Lung (tissue), 12 donors: Measurements from ENCODE around the gene MYO16. TPM values are rescaled to one million over a fixed set of nuclear protein-coding genes. Genes with fewer than 3 reads are reported as not detected.
"Not testable (repeated sequence)": the region's sequence is repeated elsewhere in the genome, so short reads cannot be mapped to it uniquely, and the experiment has no call there.

Experiments used
- ATAC-seq: fragments of 200-7000 bp; cut with Tn5 transposase; one replicate; pipeline ENCODE4 v1.9.1; 2020; ENCODE audit warnings: moderate number of reproducible peaks; ENCODE audit not compliant: insufficient read depth, low FRiP score
- DNase-seq, 3 donors: peaks; one replicate each; pipeline ENCODE4 v3.0.0-alpha.2; 2013 to 2017
- H3K27ac ChIP-seq, 2 donors: one replicate each; pipeline ENCODE4 v1.5.1; 2013; ENCODE audit warnings: mild to moderate bottlenecking in 2 of 2, moderate library complexity in 2 of 2, control low read depth in 1 of 2, inconsistent platforms in 1 of 2, low read depth in 1 of 2, low read length in 1 of 2
- H3K27me3 ChIP-seq, 3 donors: one replicate each; pipeline ENCODE4 v1.5.1; 2013; ENCODE audit warnings: low read length in 2 of 3; ENCODE audit not compliant: control insufficient read depth in 3 of 3, insufficient read depth in 3 of 3
- H3K36me3 ChIP-seq, 4 donors: one replicate each; pipeline ENCODE4 v1.5.1; 2013; ENCODE audit warnings: low read length in 4 of 4, mild to moderate bottlenecking in 1 of 4, moderate library complexity in 1 of 4; ENCODE audit not compliant: control insufficient read depth in 4 of 4, insufficient read depth in 4 of 4
- H3K4me1 ChIP-seq, 5 donors: one replicate each; pipeline ENCODE4 v1.5.1; 2013; ENCODE audit warnings: low read length in 5 of 5, mild to moderate bottlenecking in 2 of 5, moderate library complexity in 1 of 5; ENCODE audit not compliant: control insufficient read depth in 5 of 5, insufficient read depth in 5 of 5
- H3K4me3 ChIP-seq: one replicate; pipeline ENCODE4 v1.5.1; 2013; ENCODE audit warnings: mild to moderate bottlenecking, control low read depth, moderate library complexity
- H3K9ac ChIP-seq, 2 donors: one replicate each; pipeline ENCODE4 v1.5.1; 2013; ENCODE audit warnings: low read length in 2 of 2, control low read depth in 1 of 2; ENCODE audit not compliant: insufficient read depth in 1 of 2
- H3K9me3 ChIP-seq, 4 donors: one replicate each; pipeline ENCODE4 v1.5.1; 2013; ENCODE audit warnings: low read length in 3 of 4, mild to moderate bottlenecking in 1 of 4, moderate library complexity in 1 of 4; ENCODE audit not compliant: control insufficient read depth in 4 of 4, insufficient read depth in 3 of 4
- CTCF ChIP-seq: IDR thresholded peaks from 2 replicates; pipeline ENCODE4 v1.5.1; 2012; ENCODE audit warnings: mild to moderate bottlenecking; ENCODE audit errors: control extremely low read depth, extremely low read depth
- WGBS, 2 donors: extraction: QIAGEN DNeasy Blood & Tissue Kit; methylation state at CpG; one replicate each; pipeline ENCODE4 v1.1.7; 2013; 5-methylcytosine and 5-hydroxymethylcytosine counted together
- polyA plus RNA-seq, 2 donors: library from polyadenylated mRNA; stranded (reverse); fragments of 200-250 nt; gene quantifications; one replicate each; pipeline ENCODE4 v1.2.1, GENCODE V29; 2013
- total RNA-seq, 2 donors: library from RNA; depleted of rRNA in 1 of 2; stranded (reverse); fragments of >200 nt in 1 of 2; gene quantifications; one replicate each; pipeline ENCODE4 v1.2.1, GENCODE V29; 2014 to 2021
- donor health status: control.
- donor health status: control.
- donor health status: Bipolar disorder and iron deficiency.
- donor health status: healthy.
- donor health status: DM: yes; HTN: yes; CAD: no.

MYO16 gene
- total and polyA plus RNA-seq, 4 donors, result 0.12 to 13.8 (median 0.88) TPM

GRCh38 chr13:109087916-109088623, 458.7 kb downstream of the MYO16 start:
- Histone ChIP-seq H3K27me3 (no peaks in the 10 kb centered on the region), H3K36me3 (no peaks in the 10 kb centered on the region), H3K9me3 (peaks cover 0 to 2% (median 0%) of the 10 kb centered on the region in 4 donors), H3K4me3 (no peak overlapping the region), H3K4me1 (no peaks in the 10 kb centered on the region), H3K9ac (no peak overlapping the region), H3K27ac (no peak overlapping the region)
- DNase-seq, result no peak
- no peak for TF ChIP-seq CTCF
- no peak for ATAC-seq
- 80 to 88% methylated on average over 10 of the region's 10 CpGs for WGBS, 2 donors

- Histone ChIP-seq H3K9me3 (peaks cover 0 to 5% (median 0%) of the 10 kb centered on the region in 4 donors), H3K27me3 (no peaks in the 10 kb centered on the region), H3K9ac (no peak overlapping the region), H3K36me3 (no peaks in the 10 kb centered on the region), H3K4me1 (no peaks in the 10 kb centered on the region), H3K4me3 (no peak overlapping the region), H3K27ac (no peak overlapping the region)
- ATAC-seq (no peak), DNase-seq (no peak)
- TF ChIP-seq CTCF, result no peak
- 89 to 96% methylated on average over 22 of the region's 22 CpGs for WGBS, 2 donors
Observed at GRCh38 chr13:109088624-109088917, 459.2 kb downstream of the MYO16 start.

GRCh38 chr13:109090796-109091195, 461.4 kb downstream of the MYO16 start:
- peaks cover 0 to 6% (median 0%) of the 10 kb centered on the region in 4 donors for H3K9me3 ChIP-seq
- H3K9ac ChIP-seq, result no peak overlapping the region
- DNase-seq (no peak), ATAC-seq (no peak)
- H3K36me3 ChIP-seq, result no peaks in the 10 kb centered on the region
- no peak for TF ChIP-seq CTCF
- H3K27me3 ChIP-seq, result no peaks in the 10 kb centered on the region
- H3K4me3 ChIP-seq, result no peak overlapping the region
- H3K27ac ChIP-seq, result no peak overlapping the region
- WGBS, 2 donors, result 53 to 73% methylated on average over 5 of the region's 5 CpGs
- H3K4me1 ChIP-seq, result no peaks in the 10 kb centered on the region

- no peaks in the 10 kb centered on the region for H3K4me1 ChIP-seq
- 91 to 97% methylated on average over 7 of the region's 7 CpGs for WGBS, 2 donors
- no peak overlapping the region for H3K27ac ChIP-seq
- H3K36me3 ChIP-seq, result no peaks in the 10 kb centered on the region
- H3K27me3 ChIP-seq, result no peaks in the 10 kb centered on the region
- H3K9ac ChIP-seq, result no peak overlapping the region
- ATAC-seq (no peak), DNase-seq (no peak)
- TF ChIP-seq CTCF, result no peak
- no peak overlapping the region for H3K4me3 ChIP-seq
- peaks cover 0 to 6% (median 0%) of the 10 kb centered on the region in 4 donors for H3K9me3 ChIP-seq
Observed at GRCh38 chr13:109091249-109091648, 461.8 kb downstream of the MYO16 start.

- not testable (repeated sequence) for ATAC-seq, H3K27me3 ChIP-seq, H3K36me3 ChIP-seq, H3K4me1 ChIP-seq, H3K4me3 ChIP-seq, H3K9me3 ChIP-seq, H3K9ac ChIP-seq, DNase-seq, H3K27ac ChIP-seq
- 88 to 98% methylated on average over 3 of the region's 3 CpGs for WGBS, 2 donors
Observed at GRCh38 chr13:109092186-109092585, 462.8 kb downstream of the MYO16 start.
